Nephron progenitor cell (in vitro differentiated cells): ENCODE results near the gene RSRP1.

Experiments used
- DNase-seq: peaks from one replicate; pipeline ENCODE4 v3.0.0; 2021
- H3K27ac Mint-ChIP-seq: 2 replicates; pipeline ENCODE4 v1.8.0; 2021; ENCODE audit warnings: mild to moderate bottlenecking, moderate library complexity, mixed read lengths
- H3K27me3 Mint-ChIP-seq: 2 replicates; pipeline ENCODE4 v1.8.0; 2021; ENCODE audit warnings: mild to moderate bottlenecking, low read depth, mixed read lengths; ENCODE audit not compliant: poor library complexity
- H3K36me3 Mint-ChIP-seq: 2 replicates; pipeline ENCODE4 v1.8.0; 2021; ENCODE audit warnings: low read depth, mixed read lengths
- H3K4me1 Mint-ChIP-seq: 2 replicates; pipeline ENCODE4 v1.8.0; 2021; ENCODE audit warnings: mixed read lengths
- H3K4me3 Mint-ChIP-seq: 2 replicates; pipeline ENCODE4 v1.8.0; 2021; ENCODE audit warnings: mild to moderate bottlenecking, moderate library complexity, mixed read lengths
- H3K9me3 Mint-ChIP-seq: 2 replicates; pipeline ENCODE4 v1.8.0; 2021; ENCODE audit warnings: mild to moderate bottlenecking, moderate library complexity, mixed read lengths
- CTCF ChIP-seq: fragments of 200-600 bp; sonication (generic); IDR thresholded peaks from 2 replicates; pipeline ENCODE4 v1.5.0; 2021; ENCODE audit warnings: antibody characterized with exemption

Gene RSRP1

DNA sequence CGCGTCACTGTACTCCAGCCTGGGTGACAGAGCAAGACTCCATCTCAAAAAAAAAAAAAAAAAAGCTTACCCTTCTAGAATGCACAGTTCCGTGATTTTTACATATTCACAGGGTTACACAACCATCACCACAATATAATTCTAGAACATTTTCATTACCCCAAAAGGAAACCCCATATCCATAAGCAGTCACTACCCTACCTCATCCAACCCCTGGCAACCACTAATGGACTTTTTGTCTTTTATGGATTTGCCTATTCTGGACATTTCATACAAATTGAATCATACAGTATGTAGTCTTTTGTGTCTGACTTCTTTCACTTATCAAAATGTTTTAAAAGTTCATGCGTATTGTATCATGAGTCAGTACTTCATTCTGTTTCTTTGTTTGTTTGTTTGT, 37.7 kb downstream of the RSRP1 start:
- no peak for TF ChIP-seq CTCF
- no peaks in the 10 kb centered on the region for H3K36me3 Mint-ChIP-seq
- H3K27ac Mint-ChIP-seq, result no peak overlapping the region
- H3K4me3 Mint-ChIP-seq, result no peak overlapping the region
- DNase-seq, result no peak
- peaks cover 7% of the 10 kb centered on the region for H3K4me1 Mint-ChIP-seq
- no peaks in the 10 kb centered on the region for H3K9me3 Mint-ChIP-seq
- H3K27me3 Mint-ChIP-seq, result peaks cover 95% of the 10 kb centered on the region

- no peaks in the 10 kb centered on the region for H3K36me3 Mint-ChIP-seq
- H3K4me3 Mint-ChIP-seq, result no peak overlapping the region
- H3K27me3 Mint-ChIP-seq, result peaks cover 98% of the 10 kb centered on the region
- H3K9me3 Mint-ChIP-seq, result no peaks in the 10 kb centered on the region
- DNase-seq, result no peak
- no peak overlapping the region for H3K27ac Mint-ChIP-seq
- H3K4me1 Mint-ChIP-seq, result peaks cover 7% of the 10 kb centered on the region
- TF ChIP-seq CTCF, result no peak
Measured at GRCh38 chr1:25208561-25209222, 38.6 kb downstream of the RSRP1 start.

GRCh38 chr1:25208092-25208491, 39.2 kb downstream of the RSRP1 start:
- DNase-seq, result no peak
- no peaks in the 10 kb centered on the region for H3K9me3 Mint-ChIP-seq
- no peak overlapping the region for H3K27ac Mint-ChIP-seq
- no peaks in the 10 kb centered on the region for H3K36me3 Mint-ChIP-seq
- H3K4me3 Mint-ChIP-seq, result no peak overlapping the region
- peaks cover 7% of the 10 kb centered on the region for H3K4me1 Mint-ChIP-seq
- TF ChIP-seq CTCF, result no peak
- peaks cover 98% of the 10 kb centered on the region for H3K27me3 Mint-ChIP-seq

DNA sequence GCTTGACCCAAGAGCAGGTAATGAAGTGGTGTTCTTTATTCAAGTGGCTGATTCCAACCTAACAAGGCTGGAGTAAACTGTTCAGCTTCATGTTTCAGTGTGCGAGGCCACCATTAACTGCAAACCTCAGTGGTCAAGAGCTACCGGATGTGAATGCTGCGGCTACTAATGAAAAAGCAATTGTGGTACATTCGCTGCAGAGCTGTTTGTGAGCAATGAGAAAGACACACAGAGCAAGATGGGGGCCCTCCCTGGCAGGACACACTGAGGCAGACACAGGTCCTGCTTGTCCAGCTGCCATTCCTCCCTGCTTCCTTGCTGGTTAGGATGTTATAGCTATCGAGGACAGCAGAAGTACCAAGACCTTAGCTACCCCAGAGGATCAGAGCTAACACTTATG, 41.1 kb downstream of the RSRP1 start:
- peaks cover 13% of the 10 kb centered on the region for H3K4me1 Mint-ChIP-seq
- no peaks in the 10 kb centered on the region for H3K36me3 Mint-ChIP-seq
- H3K27me3 Mint-ChIP-seq, result peaks cover 98% of the 10 kb centered on the region
- no peak for DNase-seq
- no peak for TF ChIP-seq CTCF
- H3K27ac Mint-ChIP-seq, result no peak overlapping the region
- H3K9me3 Mint-ChIP-seq, result peaks cover 12% of the 10 kb centered on the region
- H3K4me3 Mint-ChIP-seq, result no peak overlapping the region

DNA sequence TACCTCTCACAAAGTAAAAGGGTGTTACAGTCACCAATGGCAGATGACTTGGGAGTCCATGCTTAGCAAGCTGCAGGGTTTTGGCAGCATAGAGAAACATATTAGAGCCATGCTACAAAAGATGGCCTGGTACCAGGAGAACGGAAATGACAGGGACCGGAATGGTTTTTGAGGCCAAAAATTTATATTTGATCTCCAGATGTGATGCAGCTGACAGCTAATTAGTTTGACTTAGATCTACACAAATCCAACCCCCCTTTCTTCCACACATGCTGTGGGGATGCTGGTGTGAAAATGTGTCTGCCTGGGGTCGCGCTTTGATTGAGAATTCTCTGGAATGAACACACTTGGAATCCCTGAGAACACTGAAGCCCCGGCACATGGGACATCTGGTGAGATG, 41.5 kb downstream of the RSRP1 start:
- Mint-ChIP-seq H3K4me3 (no peak overlapping the region), H3K27ac (no peak overlapping the region), H3K9me3 (peaks cover 12% of the 10 kb centered on the region), H3K27me3 (peaks cover 98% of the 10 kb centered on the region), H3K36me3 (no peaks in the 10 kb centered on the region), H3K4me1 (peaks cover 17% of the 10 kb centered on the region)
- no peak for TF ChIP-seq CTCF
- DNase-seq, result no peak

GRCh38 chr1:25204797-25205480, 42.3 kb downstream of the RSRP1 start:
- no peak overlapping the region for H3K27ac Mint-ChIP-seq
- peaks cover 25% of the 10 kb centered on the region for H3K4me1 Mint-ChIP-seq
- peak; percentile 82 for TF ChIP-seq CTCF
- DNase-seq, result no peak
- peaks cover 12% of the 10 kb centered on the region for H3K9me3 Mint-ChIP-seq
- H3K4me3 Mint-ChIP-seq, result no peak overlapping the region
- H3K36me3 Mint-ChIP-seq, result no peaks in the 10 kb centered on the region
- H3K27me3 Mint-ChIP-seq, result peaks cover 98% of the 10 kb centered on the region
